ENCODE measurements around the gene CHST4. TPM values are rescaled to one million over a fixed set of nuclear protein-coding genes. Genes with fewer than 3 reads are reported as not detected.

The CHST4 gene
- total RNA-seq, 4 donors from 2014 or later, result 0.15 to 4.3 TPM; not detected in 2

DNA sequence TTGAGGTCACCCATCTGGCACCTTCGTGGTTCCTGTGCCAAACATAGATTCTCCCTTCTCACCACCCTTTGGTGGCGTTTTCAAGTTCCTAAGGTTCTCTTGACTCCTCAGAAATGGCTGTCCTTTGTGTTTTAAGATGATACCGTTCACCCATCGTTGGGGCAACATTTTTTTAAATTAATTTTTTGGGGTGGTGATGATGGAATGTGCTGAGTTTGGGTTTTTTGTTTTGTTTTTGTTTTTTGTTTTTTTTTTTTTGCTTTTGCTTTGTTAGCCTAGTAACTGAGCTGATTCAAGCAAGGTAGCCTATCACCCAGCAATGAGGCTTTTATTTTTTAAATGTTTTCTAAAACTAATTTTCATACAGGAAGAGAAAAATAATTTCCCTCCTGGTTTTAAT, 2.6 kb downstream of the CHST4 start:
- no peak for ATAC-seq
- no peak overlapping the region for H3K27ac ChIP-seq
- WGBS, 2 donors (ENCODE audit: low coverage in 1 of 2), result 65 to 80% methylated on average over 4 of the region's 4 CpGs
- no peaks in the 10 kb centered on the region for H3K36me3 ChIP-seq
- TF ChIP-seq, protein P1, sequence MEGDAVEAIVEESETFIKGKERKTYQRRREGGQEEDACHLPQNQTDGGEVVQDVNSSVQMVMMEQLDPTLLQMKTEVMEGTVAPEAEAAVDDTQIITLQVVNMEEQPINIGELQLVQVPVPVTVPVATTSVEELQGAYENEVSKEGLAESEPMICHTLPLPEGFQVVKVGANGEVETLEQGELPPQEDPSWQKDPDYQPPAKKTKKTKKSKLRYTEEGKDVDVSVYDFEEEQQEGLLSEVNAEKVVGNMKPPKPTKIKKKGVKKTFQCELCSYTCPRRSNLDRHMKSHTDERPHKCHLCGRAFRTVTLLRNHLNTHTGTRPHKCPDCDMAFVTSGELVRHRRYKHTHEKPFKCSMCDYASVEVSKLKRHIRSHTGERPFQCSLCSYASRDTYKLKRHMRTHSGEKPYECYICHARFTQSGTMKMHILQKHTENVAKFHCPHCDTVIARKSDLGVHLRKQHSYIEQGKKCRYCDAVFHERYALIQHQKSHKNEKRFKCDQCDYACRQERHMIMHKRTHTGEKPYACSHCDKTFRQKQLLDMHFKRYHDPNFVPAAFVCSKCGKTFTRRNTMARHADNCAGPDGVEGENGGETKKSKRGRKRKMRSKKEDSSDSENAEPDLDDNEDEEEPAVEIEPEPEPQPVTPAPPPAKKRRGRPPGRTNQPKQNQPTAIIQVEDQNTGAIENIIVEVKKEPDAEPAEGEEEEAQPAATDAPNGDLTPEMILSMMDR (IDR thresholded peaks at IDR 0.05), result no peak
- TF ChIP-seq EP300 (IDR thresholded peaks at IDR 0.05) (no peak), POLR2A (IDR thresholded peaks at IDR 0.05) (no peak), POLR2AphosphoS5 (IDR thresholded peaks at IDR 0.05) (no peak)
- H3K4me3 ChIP-seq, result no peak overlapping the region
- H3K9me3 ChIP-seq, result no peaks in the 10 kb centered on the region
- H3K27me3 ChIP-seq, result peaks cover 38% of the 10 kb centered on the region
- H3K4me1 ChIP-seq, result peaks cover 0 to 9% (median 0%) of the 10 kb centered on the region in 3 donors

DNA sequence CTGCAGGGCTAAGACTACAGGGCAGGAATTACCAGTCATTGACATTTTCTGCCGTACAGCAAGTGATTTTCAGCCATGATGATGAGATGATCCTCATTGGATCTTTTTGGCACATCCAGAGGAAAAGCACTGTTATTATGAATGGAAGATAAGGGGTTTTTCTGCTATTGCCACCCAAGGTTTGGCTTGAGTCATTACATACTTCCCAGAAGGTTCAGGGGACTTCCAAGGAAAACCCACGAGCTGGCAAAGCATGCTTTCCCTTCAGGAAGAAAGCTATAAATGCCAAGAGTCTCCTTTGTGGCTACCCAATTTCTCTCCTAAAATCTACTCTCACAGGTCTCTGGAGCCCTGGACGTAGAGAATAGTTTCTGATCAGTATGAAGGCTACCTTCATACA, 6.1 kb downstream of the CHST4 start:
- Histone ChIP-seq H3K27ac (no peak overlapping the region), H3K4me1 (no peaks in the 10 kb centered on the region), H3K36me3 (no peaks in the 10 kb centered on the region), H3K27me3 (peaks cover 22% of the 10 kb centered on the region), H3K4me3 (no peak overlapping the region), H3K9me3 (no peaks in the 10 kb centered on the region)
- TF ChIP-seq EP300 (IDR thresholded peaks at IDR 0.05) (no peak), POLR2AphosphoS5 (IDR thresholded peaks at IDR 0.05) (no peak), POLR2A (IDR thresholded peaks at IDR 0.05) (no peak)
- TF ChIP-seq, protein P1 (IDR thresholded peaks at IDR 0.05), result no peak
- 65 to 90% methylated on average over 2 of the region's 3 CpGs for WGBS, 2 donors (ENCODE audit: low coverage in 1 of 2)
- no peak for ATAC-seq

DNA sequence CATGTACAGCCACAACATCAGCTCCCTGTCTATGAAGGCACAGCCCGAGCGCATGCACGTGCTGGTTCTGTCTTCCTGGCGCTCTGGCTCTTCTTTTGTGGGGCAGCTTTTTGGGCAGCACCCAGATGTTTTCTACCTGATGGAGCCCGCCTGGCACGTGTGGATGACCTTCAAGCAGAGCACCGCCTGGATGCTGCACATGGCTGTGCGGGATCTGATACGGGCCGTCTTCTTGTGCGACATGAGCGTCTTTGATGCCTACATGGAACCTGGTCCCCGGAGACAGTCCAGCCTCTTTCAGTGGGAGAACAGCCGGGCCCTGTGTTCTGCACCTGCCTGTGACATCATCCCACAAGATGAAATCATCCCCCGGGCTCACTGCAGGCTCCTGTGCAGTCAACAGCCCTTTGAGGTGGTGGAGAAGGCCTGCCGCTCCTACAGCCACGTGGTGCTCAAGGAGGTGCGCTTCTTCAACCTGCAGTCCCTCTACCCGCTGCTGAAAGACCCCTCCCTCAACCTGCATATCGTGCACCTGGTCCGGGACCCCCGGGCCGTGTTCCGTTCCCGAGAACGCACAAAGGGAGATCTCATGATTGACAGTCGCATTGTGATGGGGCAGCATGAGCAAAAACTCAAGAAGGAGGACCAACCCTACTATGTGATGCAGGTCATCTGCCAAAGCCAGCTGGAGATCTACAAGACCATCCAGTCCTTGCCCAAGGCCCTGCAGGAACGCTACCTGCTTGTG, 10.7 kb downstream of the CHST4 start:
- no peak for ATAC-seq
- 83 to 95% methylated on average over 1 to 6 of the region's 28 CpGs for WGBS, 2 donors (ENCODE audit: low coverage in 1 of 2)
- Histone ChIP-seq H3K4me3 (no peak overlapping the region), H3K36me3 (no peaks in the 10 kb centered on the region), H3K4me1 (no peaks in the 10 kb centered on the region), H3K9me3 (no peaks in the 10 kb centered on the region), H3K27me3 (no peaks in the 10 kb centered on the region), H3K27ac (no peak overlapping the region)
- no peak for TF ChIP-seq EP300 (IDR thresholded peaks at IDR 0.05)
- TF ChIP-seq POLR2AphosphoS5 (IDR thresholded peaks at IDR 0.05), result no peak
- TF ChIP-seq POLR2A (IDR thresholded peaks at IDR 0.05), result no peak
- TF ChIP-seq, protein P1 (IDR thresholded peaks at IDR 0.05), result no peak

DNA sequence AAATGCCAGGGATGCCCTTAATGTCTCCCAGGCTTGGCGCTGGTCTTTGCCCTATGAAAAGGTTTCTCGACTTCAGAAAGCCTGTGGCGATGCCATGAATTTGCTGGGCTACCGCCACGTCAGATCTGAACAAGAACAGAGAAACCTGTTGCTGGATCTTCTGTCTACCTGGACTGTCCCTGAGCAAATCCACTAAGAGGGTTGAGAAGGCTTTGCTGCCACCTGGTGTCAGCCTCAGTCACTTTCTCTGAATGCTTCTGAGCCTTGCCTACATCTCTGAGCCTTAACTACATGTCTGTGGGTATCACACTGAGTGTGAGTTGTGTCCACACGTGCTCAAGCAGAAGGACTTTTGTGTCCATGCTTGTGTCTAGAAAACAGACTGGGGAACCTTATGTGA, 11.4 kb downstream of the CHST4 start:
- no peak for ATAC-seq
- H3K4me3 ChIP-seq, result no peak overlapping the region
- no peaks in the 10 kb centered on the region for H3K9me3 ChIP-seq
- WGBS, 2 donors (ENCODE audit: low coverage in 1 of 2), result 44% methylated on average over 3 of the region's 6 CpGs; no CpG with 5 or more reads in 1 of the 2 donors
- H3K36me3 ChIP-seq, result no peaks in the 10 kb centered on the region
- TF ChIP-seq EP300 (IDR thresholded peaks at IDR 0.05) (no peak), POLR2A (IDR thresholded peaks at IDR 0.05) (no peak)
- TF ChIP-seq, protein P1 (IDR thresholded peaks at IDR 0.05), result peak in 1 of 4 experiments; percentile 31
- H3K27me3 ChIP-seq, result no peaks in the 10 kb centered on the region
- H3K27ac ChIP-seq, result no peak overlapping the region
- H3K4me1 ChIP-seq, result no peaks in the 10 kb centered on the region

DNA sequence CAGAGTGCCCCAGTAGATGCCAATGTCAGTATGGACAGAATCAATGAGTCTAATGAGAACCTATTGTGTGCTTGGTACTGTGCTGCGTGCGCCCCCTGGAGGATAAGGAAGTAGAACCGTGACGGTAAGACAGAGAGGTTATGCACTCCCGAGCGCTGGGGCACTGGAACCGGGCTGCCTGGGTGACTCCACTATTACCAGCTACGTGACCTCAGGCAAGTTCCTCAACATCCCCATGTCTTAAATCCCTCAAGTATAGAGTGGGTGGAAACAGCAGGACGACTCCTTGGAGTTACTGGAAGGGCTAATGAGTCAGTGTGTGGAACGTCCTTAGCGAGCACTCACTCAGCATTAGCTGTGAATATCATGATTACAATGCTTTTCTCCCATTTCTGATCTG, 16.2 kb downstream of the CHST4 start:
- WGBS, 2 donors (ENCODE audit: low coverage in 1 of 2), result 17 to 32% methylated on average over 10 to 11 of the region's 11 CpGs
- H3K4me3 ChIP-seq, result no peak overlapping the region
- no peaks in the 10 kb centered on the region for H3K4me1 ChIP-seq
- H3K36me3 ChIP-seq, result no peaks in the 10 kb centered on the region
- H3K9me3 ChIP-seq, result no peaks in the 10 kb centered on the region
- H3K27me3 ChIP-seq, result peaks cover 4% of the 10 kb centered on the region
- TF ChIP-seq, protein P1 (IDR thresholded peaks at IDR 0.05), result peak in 1 of 4 experiments; percentile 22
- TF ChIP-seq POLR2A (IDR thresholded peaks at IDR 0.05), result no peak
- TF ChIP-seq EP300 (IDR thresholded peaks at IDR 0.05), result no peak
- no peak for TF ChIP-seq POLR2AphosphoS5 (IDR thresholded peaks at IDR 0.05)
- no peak overlapping the region for H3K27ac ChIP-seq
- no peak for ATAC-seq

All from gastroesophageal sphincter (tissue), 4 donors.